Activated T-helper 9 cell treated with anti-CD3 and anti-CD28 coated beads, Interleukin-2, amount 50 U/mL, for 16 hours (primary cell): Measurements from ENCODE around the gene ABTB2.

Experiments used
- DNase-seq: peaks from one replicate; pipeline ENCODE4 v3.0.0-alpha.2; 2020; ENCODE audit warnings: low read depth

Gene ABTB2

DNA sequence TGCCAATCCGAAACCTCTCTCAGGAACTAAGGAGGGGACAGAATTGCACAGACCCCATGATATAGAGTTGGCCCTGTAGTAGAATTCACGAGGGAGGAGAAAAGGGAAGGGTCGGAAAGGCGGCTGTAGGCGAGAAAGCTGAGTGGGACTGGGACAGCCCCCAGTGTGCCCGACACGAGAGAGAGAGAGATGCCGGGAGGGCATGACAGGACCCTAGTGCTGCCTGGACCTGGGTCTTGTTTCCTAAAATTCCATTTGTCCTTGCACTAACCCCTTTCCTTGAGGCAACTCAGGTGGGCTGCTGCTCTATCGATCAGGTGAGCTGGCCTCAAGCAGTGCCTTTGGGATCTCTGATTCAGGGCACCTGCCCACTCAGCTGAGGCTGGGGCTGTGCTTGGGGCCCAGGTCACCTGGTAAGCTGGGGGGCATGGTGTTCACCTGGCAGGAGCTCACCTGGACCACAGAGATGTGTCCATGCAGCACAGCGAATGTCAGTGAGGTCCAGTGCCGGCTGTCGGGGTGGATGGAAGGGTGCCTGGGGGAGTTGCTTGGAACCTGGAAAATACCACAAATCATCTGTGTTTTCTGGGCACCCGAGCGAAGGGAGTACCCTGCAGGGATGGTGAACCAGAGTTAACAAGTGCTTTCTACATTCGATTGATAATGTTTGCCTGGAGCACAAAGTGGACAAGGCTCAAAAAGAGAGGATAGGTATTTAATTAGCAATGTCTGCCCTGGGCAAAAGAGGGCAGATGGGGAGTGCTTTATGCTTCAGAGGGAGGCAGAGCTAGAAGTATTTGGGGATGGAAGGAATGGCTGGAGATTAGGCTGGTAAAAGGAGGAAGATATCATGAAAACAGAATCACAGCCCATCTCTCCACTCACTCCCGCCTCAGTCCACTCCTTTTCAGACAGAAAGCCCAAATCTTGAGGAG lies 190.7 kb downstream of the ABTB2 start:
- no peak for DNase-seq

GRCh38 chr11:34165786-34166555 lies 191.8 kb downstream of the ABTB2 start:
- no peak for DNase-seq

GRCh38 chr11:34165121-34165520 lies 192.7 kb downstream of the ABTB2 start:
- no peak for DNase-seq

DNA sequence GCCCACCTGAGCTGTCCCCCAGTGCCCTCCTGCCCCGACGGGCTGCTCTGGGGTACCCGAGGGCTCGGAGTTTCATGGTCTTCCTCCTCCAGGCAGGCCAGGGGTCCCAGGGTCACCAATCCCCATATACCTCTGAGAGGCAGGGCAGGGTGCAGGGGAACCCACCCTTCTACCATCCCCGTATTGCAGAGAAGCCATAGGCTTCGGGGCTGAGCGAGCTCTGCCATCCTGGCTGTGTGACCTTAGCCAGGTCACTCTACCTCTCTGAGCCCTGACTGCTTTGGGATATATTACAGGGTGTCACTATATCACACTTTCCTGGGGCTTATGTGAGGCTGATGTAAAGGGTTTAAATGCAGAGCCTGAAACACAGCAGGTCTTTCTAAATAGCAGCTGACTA lies 195.0 kb downstream of the ABTB2 start:
- no peak for DNase-seq

DNA sequence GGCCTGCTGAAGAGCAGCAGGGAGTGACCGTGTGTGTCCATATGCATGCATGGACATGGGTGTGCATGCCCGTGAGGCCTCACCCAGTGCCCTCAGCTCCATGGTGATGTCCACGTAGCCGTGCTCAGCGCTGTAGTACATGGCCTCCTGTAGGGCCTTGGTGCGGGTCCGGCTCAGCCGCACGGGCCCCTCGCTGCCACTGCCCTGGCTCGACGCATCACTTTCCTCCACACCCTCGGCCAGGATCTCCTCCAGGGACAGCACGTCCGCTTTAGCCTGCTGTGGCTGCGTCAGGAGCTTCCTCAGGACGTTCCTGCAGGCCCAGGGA lies 195.4 kb downstream of the ABTB2 start:
- no peak for DNase-seq

- peak; percentile 24 for DNase-seq
Measured at GRCh38 chr11:34161812-34162492, 195.9 kb downstream of the ABTB2 start.

- no peak for DNase-seq
Measured at GRCh38 chr11:34161361-34161760, 196.4 kb downstream of the ABTB2 start.

DNA sequence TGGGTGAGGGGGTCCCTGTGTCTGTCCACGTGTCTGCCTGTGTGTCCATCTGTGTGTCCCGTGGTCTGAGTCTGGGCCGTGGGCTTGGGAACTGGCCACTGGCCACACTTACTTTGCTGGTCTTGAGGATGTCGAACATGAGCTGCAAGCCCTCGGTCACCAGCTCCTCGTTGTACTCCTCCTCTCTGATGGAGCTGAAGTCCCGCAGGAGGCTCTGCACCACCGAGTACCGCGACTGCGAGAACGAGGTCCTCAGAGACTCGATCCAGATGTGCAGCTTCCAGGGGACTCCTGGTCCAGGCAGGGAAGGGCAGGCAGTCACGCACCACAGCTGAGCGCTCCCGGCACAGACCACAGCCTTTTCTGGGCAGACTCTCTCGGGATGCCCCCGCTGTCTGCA lies 197.0 kb downstream of the ABTB2 start:
- no peak for DNase-seq

GRCh38 chr11:34160049-34160721 lies 197.6 kb downstream of the ABTB2 start:
- DNase-seq = no peak

DNA sequence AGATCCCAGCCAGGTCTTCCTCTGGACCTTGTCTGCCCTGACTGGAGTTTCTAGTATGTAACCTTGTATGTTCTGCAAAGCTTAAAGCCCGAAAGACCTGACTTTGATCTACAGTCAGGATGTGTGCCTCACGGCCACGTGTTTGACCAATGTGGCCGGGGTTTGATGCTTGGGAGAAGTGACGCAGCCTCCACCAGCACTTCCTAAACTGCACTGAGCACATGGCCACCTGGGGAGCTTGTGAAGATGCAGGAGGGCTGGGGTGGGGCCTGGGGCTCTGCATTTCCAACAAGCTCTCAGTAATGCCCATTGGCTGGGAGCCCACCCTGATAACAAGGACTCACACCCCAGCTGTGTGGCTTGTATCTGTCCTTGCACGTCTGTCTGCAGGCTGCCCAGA lies 199.1 kb downstream of the ABTB2 start:
- no peak for DNase-seq

- no peak for DNase-seq
Measured at GRCh38 chr11:34157163-34157562, 200.6 kb downstream of the ABTB2 start.

DNA sequence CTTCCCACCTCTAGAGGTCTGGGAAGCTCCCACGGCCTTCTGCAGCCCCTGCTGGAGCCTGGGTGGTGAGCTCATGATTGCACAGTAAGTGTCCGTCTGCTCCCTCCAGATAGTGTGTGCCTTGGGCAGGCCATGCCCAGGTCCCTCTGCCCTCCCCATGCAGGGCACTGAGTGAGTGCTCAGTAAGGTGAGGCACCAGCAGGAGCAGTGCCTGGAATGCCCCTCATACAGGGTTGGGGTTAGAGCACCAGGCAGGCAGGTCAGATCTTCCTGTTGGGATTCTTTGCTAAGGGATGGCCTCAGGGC lies 202.1 kb downstream of the ABTB2 start:
- DNase-seq = no peak

DNA sequence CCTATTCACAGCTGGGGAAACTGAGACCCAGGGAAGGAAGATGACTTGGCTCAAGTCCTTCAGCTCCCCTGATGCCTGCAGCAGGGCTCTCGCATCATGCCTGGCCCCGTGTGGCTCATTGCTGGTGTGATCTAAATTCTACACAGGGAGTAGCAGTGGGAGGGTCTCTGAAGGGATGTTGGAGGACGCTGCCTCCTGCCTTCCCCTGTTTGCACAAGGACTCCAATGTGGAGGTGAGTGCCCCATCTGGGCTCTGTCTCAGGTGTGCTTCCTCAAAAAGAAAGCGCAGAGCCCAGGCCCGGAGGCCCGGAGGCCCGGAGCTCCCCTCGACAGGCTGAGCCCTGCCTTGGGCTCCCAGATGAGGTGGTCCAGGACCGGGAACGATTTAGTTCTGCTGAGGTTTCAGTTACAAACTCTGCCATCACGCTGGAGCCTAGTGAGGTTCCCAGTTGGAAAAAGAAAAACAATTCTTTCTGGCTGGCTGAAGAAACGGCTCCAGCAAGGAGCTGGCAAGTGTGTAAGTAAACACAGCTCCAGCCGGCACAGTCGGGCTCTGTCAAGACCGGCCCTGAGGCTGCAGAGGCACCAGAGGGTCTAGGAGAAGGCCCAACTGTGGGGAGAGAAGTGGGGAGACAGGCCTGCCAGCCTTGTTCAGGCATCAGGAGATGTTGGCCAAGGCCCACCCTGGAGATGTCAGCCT lies 202.6 kb downstream of the ABTB2 start:
- no peak for DNase-seq

- DNase-seq = no peak
Measured at GRCh38 chr11:34154059-34154875, 203.5 kb downstream of the ABTB2 start.

DNA sequence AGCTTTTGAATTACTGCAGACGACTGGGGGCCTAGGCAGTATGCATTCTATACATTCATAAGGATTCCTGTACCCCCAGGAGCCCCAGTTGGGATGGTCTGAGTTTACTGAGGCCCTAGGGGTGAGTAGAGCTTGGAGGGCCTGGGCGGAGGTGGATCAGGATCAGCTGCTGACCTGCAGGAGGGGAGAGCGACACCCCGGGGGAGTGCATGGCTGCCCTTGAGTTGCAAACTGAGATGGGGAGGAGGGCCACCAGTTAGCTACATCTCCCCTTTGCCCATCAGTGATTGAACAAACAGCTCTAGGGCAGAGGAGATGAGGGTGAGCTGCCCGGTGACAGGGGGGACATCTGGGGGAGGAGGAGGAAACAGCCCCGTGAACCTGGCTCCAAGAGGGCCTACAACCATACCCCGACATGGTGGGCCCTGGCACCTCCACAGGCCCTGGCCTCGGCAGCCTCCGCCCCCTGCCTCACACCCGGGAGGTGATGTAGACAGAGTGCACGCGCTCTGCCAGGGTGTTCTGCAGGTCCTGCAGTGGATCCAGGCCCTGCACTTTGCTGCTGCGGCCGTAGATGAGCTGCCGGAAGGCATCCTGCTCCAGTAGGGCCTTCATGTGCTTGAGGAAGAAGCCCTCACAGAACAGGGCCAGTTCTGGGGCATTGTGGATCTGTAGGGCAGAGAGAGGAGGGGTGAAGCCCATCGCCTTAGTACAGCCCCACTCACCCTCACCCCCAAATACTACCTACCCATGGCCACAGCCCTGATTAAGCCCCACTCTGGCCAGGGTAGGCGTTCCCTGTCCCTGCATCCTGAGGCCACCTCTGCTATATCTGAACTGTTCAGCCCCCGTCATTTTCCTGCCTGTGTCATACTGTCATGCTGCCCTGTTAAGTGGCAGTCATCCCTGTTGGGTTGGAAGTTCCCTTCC lies 205.6 kb downstream of the ABTB2 start:
- DNase-seq = no peak

DNA sequence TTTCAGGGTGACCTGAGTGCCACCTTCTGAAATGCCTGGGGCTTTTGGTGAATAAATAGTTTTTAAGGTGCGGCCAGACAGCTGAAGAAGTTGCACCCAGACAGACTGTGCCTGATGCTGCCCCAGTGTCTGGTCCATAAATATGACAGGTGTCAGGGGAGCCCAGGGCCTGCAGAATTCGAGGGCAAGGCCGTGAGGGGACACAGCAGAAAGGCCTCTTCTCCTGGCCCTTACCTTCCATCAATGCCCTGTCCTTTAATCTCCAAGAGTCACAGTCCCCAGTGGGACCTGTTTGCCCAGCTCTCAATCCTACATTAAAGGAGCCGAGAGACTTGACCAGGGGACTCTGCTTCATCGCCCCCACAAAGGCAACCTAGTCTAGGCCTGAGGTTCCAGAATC lies 206.6 kb downstream of the ABTB2 start:
- no peak for DNase-seq

DNA sequence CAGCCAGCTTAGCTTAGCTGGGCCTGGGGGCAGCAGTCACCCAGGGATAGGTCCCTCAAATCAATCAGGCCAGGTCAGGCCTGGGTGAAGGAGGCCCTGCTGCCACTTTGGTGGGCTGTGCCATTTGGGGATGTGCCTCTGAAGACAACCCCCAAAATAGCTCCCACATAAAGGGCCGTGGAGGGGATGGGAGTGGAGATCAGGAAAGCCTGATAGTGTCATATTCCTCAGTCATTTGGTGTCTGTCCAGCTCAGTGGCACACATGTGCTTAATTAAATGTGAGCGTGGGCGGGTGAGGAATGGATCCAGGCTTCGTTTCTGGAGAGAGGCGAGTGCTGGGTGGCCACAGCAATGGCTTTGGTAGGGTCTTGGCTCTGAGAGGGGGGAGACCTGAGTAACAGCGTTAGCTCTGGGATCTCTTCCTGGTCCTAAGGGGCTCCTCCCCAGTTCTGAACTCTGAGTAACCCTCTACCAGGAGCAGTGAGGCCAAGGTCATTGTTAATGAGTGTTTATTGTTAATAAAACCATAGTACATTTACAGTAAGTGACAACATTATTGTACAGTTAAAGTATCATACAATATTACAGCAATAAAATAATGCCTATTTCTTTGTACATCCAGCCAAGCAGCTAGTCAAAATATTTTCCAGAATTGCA lies 207.2 kb downstream of the ABTB2 start:
- no peak for DNase-seq

DNA sequence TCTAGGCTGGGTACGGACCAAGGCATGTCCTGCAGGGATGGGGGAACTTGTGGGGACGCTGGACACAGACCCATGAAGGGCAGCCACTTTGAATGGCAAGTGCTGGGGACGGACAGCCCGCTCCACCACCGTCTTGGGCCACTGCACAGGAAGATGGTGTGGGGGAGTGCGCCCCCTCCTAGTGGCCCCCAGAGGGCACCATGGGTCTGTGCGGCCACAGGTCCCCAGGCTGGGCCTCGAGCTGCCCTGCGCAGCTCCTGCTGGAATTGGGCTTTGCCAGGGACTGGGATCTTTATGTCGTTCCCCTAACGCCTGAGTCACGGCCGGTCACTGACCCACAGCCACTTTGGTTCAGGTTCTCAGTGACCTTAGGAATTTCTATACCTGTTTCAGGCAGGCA lies 208.0 kb downstream of the ABTB2 start:
- no peak for DNase-seq

DNA sequence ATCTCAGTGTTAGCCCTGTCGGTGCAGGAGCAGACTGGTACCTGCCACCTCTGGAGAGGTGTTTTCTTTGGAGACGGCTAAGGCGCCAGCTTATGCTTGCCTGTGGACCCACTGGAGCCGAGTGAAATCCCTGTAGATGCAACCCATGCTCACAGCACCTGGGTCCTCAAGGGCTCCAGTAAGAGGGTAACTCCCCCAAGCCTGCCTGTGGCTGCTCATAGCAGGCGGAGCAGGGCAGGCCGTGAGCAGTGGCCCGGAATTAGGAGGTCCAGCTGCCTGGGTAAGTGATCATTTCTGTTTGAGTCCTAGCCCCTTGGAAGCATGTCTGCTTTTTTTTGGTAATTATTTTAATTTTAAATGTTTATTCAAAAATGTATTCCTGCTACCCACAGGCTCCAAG lies 208.5 kb downstream of the ABTB2 start:
- no peak for DNase-seq
